IMR-90 (cell line): ENCODE data around the gene ADGRB3. TPM values are rescaled to one million over a fixed set of nuclear protein-coding genes. Genes with fewer than 3 reads are reported as not detected.

Experiments used
- ATAC-seq: fragments of 200-7000 bp; cut with Tn5 transposase; 2 replicates; pipeline ENCODE4 v1.9.1; 2020; ENCODE audit warnings: low read depth, mild to moderate bottlenecking, moderate library complexity
- BruUV-seq: library from RNA; stranded (reverse); fragments of 400-500 nt; replicated peaks from 2 replicates; lab custom pipeline; 2021; lab: Mats Ljungman, UMichigan
- CTCF ChIA-PET: fragments of 300-600 bp; formaldehyde crosslinking; extraction: SDS; loops from one replicate; lab custom pipeline; 2021; ENCODE audit warnings: antibody characterized with exemption; lab: Yijun Ruan, JAX
- POLR2A ChIA-PET: fragments of 300-600 bp; sonication (Branson Sonifier 250); formaldehyde crosslinking; loops from one replicate; lab custom pipeline; 2022; ENCODE audit warnings: antibody characterized with exemption; ENCODE audit not compliant: unreplicated experiment; lab: Charles Lee
- DNase-seq: peaks from one replicate; pipeline ENCODE4 v3.0.0; 2013
- H2AFZ ChIP-seq: replicated peaks from 2 replicates; pipeline ENCODE3; 2013; ENCODE audit warnings: low read length, mild to moderate bottlenecking; ENCODE audit not compliant: poor library complexity
- H2AK5ac ChIP-seq: 2 replicates; pipeline ENCODE4 v1.6.1; 2013; ENCODE audit warnings: low read depth, low read length, inconsistent platforms
- H2AK9ac ChIP-seq: replicated peaks from 2 replicates; pipeline ENCODE3; 2013; ENCODE audit warnings: mild to moderate bottlenecking, low read depth, low read length, moderate library complexity; ENCODE audit not compliant: poor library complexity
- H2BK120ac ChIP-seq: 2 replicates; pipeline ENCODE4 v1.6.1; 2013; ENCODE audit warnings: low read depth, low read length, inconsistent platforms
- H2BK15ac ChIP-seq: 3 replicates; pipeline ENCODE4 v1.6.1; 2013; ENCODE audit warnings: low read depth, low read length, inconsistent platforms
- H2BK20ac ChIP-seq: 2 replicates; pipeline ENCODE4 v1.6.1; 2013; ENCODE audit warnings: low read depth, mild to moderate bottlenecking, inconsistent platforms, low read length, moderate library complexity
- H2BK5ac ChIP-seq: 2 replicates; pipeline ENCODE4 v1.6.1; 2013; ENCODE audit warnings: mild to moderate bottlenecking, low read depth, low read length, inconsistent platforms; ENCODE audit not compliant: poor library complexity, severe bottlenecking
- H3K14ac ChIP-seq: replicated peaks from 2 replicates; pipeline ENCODE4 v1.6.1; 2013; ENCODE audit warnings: low read depth, low read length, inconsistent platforms
- H3K18ac ChIP-seq: 2 replicates; pipeline ENCODE4 v1.6.1; 2013; ENCODE audit warnings: low read depth, low read length, control low read depth
- H3K23ac ChIP-seq: 2 replicates; pipeline ENCODE4 v1.6.1; 2013; ENCODE audit warnings: low read depth, low read length, inconsistent platforms
- H3K27ac ChIP-seq: 2 replicates; pipeline ENCODE4 v1.5.1; 2013; ENCODE audit warnings: mild to moderate bottlenecking, control low read depth, low read length; ENCODE audit not compliant: insufficient read depth
- H3K27me3 ChIP-seq: 2 replicates; pipeline ENCODE4 v1.6.1; 2013; ENCODE audit warnings: low read length; ENCODE audit not compliant: control insufficient read depth, insufficient read depth
- H3K36me3 ChIP-seq: 2 replicates; pipeline ENCODE4 v1.6.1; 2013; ENCODE audit warnings: low read length, mixed read lengths; ENCODE audit not compliant: control insufficient read depth, insufficient read depth
- H3K4ac ChIP-seq: 2 replicates; pipeline ENCODE4 v1.6.1; 2013; ENCODE audit warnings: low read depth, low read length, inconsistent platforms
- H3K4me1 ChIP-seq: 2 replicates; pipeline ENCODE4 v1.6.1; 2013; ENCODE audit warnings: low read length, mixed read lengths; ENCODE audit not compliant: control insufficient read depth, insufficient read depth
- H3K4me2 ChIP-seq: 2 replicates; pipeline ENCODE4 v1.6.1; 2013; ENCODE audit warnings: low read depth, mild to moderate bottlenecking, control low read depth, low read length, moderate library complexity
- H3K4me3 ChIP-seq: 2 replicates; pipeline ENCODE4 v1.5.1; 2013; ENCODE audit warnings: low read depth, mild to moderate bottlenecking, control low read depth, low read length, moderate library complexity; ENCODE audit not compliant: insufficient read depth
- H3K56ac ChIP-seq: 2 replicates; pipeline ENCODE4 v1.6.1; 2013; ENCODE audit warnings: low read length, inconsistent platforms; ENCODE audit not compliant: insufficient read depth; ENCODE audit errors: extremely low read depth
- H3K79me1 ChIP-seq, 2 experiments: 2 replicates each; pipeline ENCODE4 v1.6.1; 2013; ENCODE audit warnings: low read length in 2 of 2, inconsistent platforms in 1 of 2, low read depth in 1 of 2
- H3K9ac ChIP-seq: 2 replicates; pipeline ENCODE4 v1.6.1; 2013; ENCODE audit warnings: low read depth, low read length, control low read depth
- H3K9me1 ChIP-seq: 2 replicates; pipeline ENCODE4 v1.6.1; 2013; ENCODE audit warnings: low read length, inconsistent platforms; ENCODE audit not compliant: insufficient read depth
- H3K9me3 ChIP-seq: 2 replicates; pipeline ENCODE4 v1.6.1; 2013; ENCODE audit warnings: low read length; ENCODE audit not compliant: control insufficient read depth, insufficient read depth
- H4K20me1 ChIP-seq: 2 replicates; pipeline ENCODE4 v1.6.1; 2013; ENCODE audit warnings: low read length, inconsistent platforms; ENCODE audit not compliant: insufficient read depth
- H4K5ac ChIP-seq: 2 replicates; pipeline ENCODE4 v1.6.1; 2013; ENCODE audit warnings: mild to moderate bottlenecking, low read depth, low read length, control low read depth
- H4K8ac ChIP-seq, 2 experiments: 2 replicates each; pipeline ENCODE4 v1.6.1; 2013; ENCODE audit warnings: low read depth in 2 of 2, low read length in 2 of 2, control low read depth in 1 of 2, inconsistent platforms in 1 of 2
- H4K91ac ChIP-seq: 2 replicates; pipeline ENCODE4 v1.6.1; 2013; ENCODE audit warnings: low read depth, low read length, inconsistent platforms; ENCODE audit not compliant: insufficient read depth
- CTCF ChIP-seq: conservative IDR thresholded peaks from 2 replicates; pipeline ENCODE4 v1.5.1; 2012; ENCODE audit warnings: mild to moderate bottlenecking, low read depth, low read length, improper control_type of control experiment
- MAFK ChIP-seq: IDR thresholded peaks from 2 replicates; pipeline ENCODE4 v1.6.1; 2012; ENCODE audit warnings: low read depth, low read length, improper control_type of control experiment
- RFX5 ChIP-seq: IDR thresholded peaks from 2 replicates; pipeline ENCODE4 v1.8.0; 2012; ENCODE audit warnings: low read depth, mild to moderate bottlenecking, low read length, moderate library complexity
- WGBS, 2 experiments: methylation state at CpG; one replicate each; pipeline versions ENCODE4 v1.1.5 to v1.1.7; 2013; ENCODE audit warnings: missing lambda C conversion rate in 2 of 2; ENCODE audit not compliant: insufficient read length in 1 of 2; ENCODE audit errors: extremely low coverage in 2 of 2; 5-methylcytosine and 5-hydroxymethylcytosine counted together
- dilution Hi-C: fragments of 300-500 bp; cut with HindIII; formaldehyde crosslinking; loops from one replicate; pipeline ENCODE4 v1.14.3; 2018; ENCODE audit warnings: low sequenced_read_pairs; ENCODE audit not compliant: unreplicated experiment
- in situ Hi-C: fragments of 300-500 bp; cut with MboI; formaldehyde crosslinking; loops from 3 replicates; pipeline ENCODE4 v1.14.3; 2019; ENCODE audit warnings: low sequenced_read_pairs, inconsistent platforms, mixed read lengths
- intact Hi-C: fragments of 100-400 bp; cut with micrococcal nuclease; formaldehyde crosslinking; loops from 2 replicates; pipeline ENCODE4 v1.10.0; 2022
- polyA plus RNA-seq, 3 experiments: library from polyadenylated mRNA; depleted of rRNA; stranded (reverse); fragments of >200 nt; gene quantifications; 2 replicates each; pipeline ENCODE4 v1.2.3, GENCODE V29; 2012; ENCODE audit warnings: low replicate concordance in 1 of 3
- total RNA-seq: library from RNA; depleted of rRNA; stranded (reverse); fragments of >200 nt; gene quantifications from 2 replicates; pipeline ENCODE4 v1.2.3, GENCODE V29; 2012

ADGRB3 gene
- total and polyA plus RNA-seq, 2 of the 4 experiments (the other 2 are of a cell fraction), result not detected

- WGBS, 2 experiments, result no CpG with 5 or more reads among the region's 4 CpGs
Measured at GRCh38 chr6:69012876-69013275, 377.8 kb downstream of the ADGRB3 start.

More at GRCh38 chr6:69012876-69013275, 377.8 kb downstream of the ADGRB3 start:
- Histone ChIP-seq H3K36me3 (no peaks in the 10 kb centered on the region), H3K9ac (no peak overlapping the region), H3K4me3 (no peak overlapping the region), H2BK120ac (no peak overlapping the region), H3K4ac (no peak overlapping the region), H2BK20ac (no peak overlapping the region), H3K9me1 (no peaks in the 10 kb centered on the region), H3K79me1 (no peaks in the 10 kb centered on the region), H2BK5ac (no peak overlapping the region), H4K8ac (no peak overlapping the region), H4K5ac (no peak overlapping the region), H3K4me1 (no peaks in the 10 kb centered on the region), H3K56ac (no peak overlapping the region), H3K9me3 (no peaks in the 10 kb centered on the region), H3K18ac (no peak overlapping the region), H3K4me2 (no peak overlapping the region), H2AFZ (no peak overlapping the region), H3K23ac (no peak overlapping the region), H4K20me1 (no peaks in the 10 kb centered on the region), H3K14ac (no peak overlapping the region), H2AK9ac (no peak overlapping the region), H3K27ac (no peak overlapping the region), H4K91ac (no peak overlapping the region), H2BK15ac (no peak overlapping the region), H3K27me3 (no peaks in the 10 kb centered on the region), H2AK5ac (no peak overlapping the region)
- DNase-seq (no peak), ATAC-seq (no peak)
- in situ Hi-C loops, result no loop called here
- dilution Hi-C loops, result no loop called here
- POLR2A ChIA-PET, result no interaction called here
- TF ChIP-seq MAFK (no peak), RFX5 (no peak), CTCF (no peak)
- intact Hi-C loops, result no loop called here
- BruUV-seq, result no TSS peak
- CTCF ChIA-PET, result no interaction called here
